GM19035 (cell line): Measurements from ENCODE around the gene A1CF.

ENCODE experiments used
- ATAC-seq: cut with Tn5 transposase; IDR thresholded peaks from one replicate; pipeline ENCODE4 v1.9.1; 2021; ENCODE audit not compliant: unreplicated experiment

Gene A1CF

DNA sequence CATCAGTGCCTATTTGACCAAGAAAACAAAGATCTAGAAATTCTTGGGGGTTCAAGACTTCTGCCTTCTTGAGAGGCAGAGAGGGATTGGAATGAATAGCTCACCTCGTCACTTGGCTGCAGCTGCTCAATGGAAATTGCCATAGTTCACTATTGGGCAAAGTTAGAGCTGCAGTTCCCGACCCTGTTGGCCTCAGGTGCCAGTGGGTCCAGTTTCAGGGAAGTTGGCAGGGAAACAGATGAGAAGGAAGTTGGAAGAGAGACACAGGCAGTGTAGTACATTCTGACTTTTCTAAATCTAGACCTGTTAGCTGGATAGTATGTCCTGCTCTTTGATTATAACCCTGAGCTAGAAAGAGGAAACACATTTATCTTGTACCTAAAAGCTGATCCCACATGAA is 19.1 kb downstream of the A1CF start:
- no peak for ATAC-seq

DNA sequence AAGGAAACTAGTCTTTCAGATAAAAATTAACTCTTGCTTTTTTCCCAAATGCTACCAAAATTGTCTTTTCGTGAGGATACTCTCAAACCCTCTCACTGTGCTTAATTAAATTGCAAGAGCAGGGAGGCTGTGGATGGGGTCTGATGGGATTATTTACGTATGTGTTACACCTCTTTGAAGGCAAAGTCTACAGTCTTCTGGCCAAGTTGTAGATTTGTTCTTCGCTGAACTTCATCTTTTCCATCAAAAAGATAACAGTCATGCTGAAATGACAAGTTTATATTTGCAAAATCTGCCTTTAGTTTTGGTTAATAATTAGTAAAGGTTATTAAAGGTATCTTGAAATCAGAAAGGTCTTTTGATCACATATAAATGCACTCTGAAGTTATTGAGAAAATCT is 22.7 kb downstream of the A1CF start:
- ATAC-seq, result no peak

DNA sequence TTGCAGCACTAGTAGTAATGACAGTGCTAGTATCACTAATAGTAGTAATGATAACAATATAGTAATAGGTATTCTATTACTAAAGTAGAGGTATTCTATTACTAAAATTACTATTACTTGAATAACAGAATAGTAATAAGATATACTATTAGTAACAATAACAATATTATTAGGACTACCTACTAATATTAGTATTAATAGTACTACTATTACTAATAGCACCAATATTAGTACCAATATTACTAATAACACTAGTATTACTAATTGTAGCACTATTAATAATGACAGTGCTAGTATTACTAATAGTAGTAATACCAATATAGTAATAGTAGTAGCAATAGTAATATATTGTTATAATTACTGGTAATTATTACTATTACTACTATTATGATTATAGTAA is 24.1 kb downstream of the A1CF start:
- no peak for ATAC-seq

DNA sequence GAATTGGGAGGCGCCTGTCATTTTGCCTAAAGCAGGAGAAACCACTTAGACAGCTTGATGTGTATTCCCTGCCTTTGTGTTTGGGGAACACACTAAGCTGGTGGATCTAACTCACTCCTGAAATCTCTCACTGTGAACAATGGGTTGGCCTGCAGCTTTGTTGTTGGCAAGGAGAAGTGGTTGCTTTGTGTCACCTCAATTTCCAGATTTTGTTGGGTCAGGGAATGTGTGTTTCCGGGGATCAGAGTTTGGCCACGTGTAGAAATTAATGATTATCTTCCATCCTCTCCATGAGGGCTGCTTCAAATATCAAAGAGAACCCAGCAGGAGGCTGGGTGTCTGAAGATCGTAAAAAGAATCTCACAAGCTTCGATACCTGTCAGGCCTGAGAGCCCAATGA is 27.8 kb downstream of the A1CF start:
- ATAC-seq, result no peak

DNA sequence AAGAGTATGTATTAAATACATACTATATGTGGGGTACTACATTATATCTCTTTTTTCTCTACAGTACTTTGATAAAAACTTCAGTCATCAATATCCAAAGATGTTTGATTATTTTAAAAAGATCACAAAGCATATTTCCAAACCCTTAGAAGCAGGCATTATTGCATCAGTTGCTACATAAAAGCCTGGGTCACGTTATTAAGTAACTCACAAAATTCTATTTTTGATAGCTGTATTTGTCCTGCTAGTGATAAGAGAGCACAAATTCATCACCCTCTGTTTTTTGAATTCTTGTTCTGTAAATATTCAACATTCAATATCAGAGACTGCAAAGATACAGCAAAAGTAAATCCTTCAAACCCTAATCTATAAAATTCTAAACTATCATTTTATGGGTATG is 30.0 kb downstream of the A1CF start:
- no peak for ATAC-seq

DNA sequence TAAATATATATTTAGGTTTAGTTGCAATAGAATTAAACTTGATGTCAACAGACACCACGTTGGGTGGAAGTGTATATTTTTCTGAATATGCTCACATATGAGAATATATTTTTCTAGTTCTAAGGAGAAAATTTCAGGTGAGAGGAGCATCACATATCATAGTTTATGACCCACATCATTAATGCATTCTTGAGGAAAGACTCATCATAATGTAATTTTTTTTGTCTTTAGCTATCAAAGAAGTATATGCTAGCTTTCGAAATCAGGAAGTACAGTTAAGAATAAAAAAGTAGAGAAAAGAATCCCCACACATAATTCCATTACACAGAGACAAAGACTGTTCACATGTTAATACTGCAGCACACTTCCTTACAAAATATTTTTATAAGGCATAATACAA is 30.4 kb downstream of the A1CF start:
- no peak for ATAC-seq

DNA sequence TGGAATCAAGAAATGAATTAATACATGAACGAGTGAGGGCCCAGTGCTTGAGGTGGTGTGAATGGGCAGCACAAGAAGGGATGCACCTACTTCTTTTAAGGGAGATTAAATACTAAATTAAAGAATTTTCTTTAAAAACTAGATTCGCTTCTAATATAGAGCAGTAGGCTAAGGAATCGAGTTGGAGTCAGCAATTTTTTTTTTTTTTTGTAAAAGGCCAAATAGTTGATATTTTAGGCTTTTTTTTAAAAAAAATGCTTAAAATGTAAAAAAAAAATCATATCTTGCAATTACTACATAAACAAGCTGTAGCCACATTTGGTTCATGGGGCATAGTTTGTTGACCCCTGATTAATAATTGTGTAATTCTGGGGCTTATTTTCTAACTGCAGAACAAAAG is 31.9 kb downstream of the A1CF start:
- no peak for ATAC-seq

DNA sequence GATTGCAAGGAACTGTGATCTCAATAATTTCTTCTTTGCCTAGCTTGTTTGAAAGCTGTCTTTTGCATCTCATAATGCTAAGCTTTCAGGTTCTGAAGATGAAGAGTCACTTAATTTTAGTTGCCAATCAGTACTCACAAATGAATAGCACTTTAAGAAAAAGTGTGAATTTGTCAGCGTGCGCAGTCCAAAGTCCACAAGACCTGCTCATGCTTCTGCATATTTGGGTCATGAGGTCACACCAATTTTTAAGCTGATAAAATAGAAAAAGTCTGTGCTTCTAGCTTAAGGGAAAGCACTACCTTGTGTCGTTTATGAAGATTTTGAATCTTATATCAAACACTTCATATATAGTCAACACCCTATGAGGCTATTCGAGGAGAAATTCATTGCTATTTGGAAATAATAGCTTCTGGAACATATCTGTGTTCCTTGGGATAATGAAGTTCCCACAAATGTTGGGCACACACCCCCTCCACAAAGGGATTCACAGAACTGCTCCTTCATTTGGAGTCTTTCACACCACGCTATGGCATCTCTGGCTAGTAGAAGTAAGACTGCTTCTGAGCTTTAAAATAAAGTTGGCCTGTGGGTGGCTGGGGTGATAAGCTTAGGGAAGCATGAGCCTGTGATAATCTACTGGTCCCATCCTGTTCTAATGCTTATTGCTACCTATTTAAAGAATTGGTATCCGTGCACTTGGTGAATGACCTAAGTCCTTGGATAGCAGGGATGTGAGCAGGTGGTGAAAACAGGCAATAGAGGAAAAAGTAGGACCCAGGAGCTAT is 33.3 kb downstream of the A1CF start:
- no peak for ATAC-seq

DNA sequence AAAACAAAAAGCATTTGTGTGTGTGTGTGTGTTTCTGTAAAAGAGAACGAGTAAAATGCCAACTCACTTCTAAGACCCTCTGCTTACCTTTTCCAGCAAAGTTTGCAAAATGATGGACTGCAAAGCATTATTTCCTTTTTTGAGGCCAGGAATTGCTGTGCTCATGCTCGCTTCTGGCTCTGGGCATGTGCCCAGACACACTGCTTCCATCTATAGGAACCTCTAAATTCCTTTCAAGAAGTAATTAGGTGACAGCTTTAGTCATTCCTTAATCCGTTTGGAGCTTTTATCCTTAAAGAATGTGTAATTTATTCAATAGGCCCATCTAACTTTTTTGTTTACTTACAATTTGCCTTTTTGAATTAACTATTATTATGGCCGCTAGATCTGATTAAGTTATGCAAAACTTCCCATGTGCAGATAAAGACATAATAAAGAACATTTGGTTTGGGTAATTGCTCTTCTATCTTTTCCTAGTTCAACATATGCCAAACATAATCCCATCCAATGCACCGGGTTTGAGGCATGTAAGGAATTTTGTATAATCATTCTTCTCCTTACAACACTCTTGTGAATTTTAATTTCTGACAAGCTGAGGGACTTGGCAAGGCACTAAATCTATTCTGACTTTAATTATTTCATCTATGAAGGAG is 34.7 kb downstream of the A1CF start:
- ATAC-seq, result no peak

DNA sequence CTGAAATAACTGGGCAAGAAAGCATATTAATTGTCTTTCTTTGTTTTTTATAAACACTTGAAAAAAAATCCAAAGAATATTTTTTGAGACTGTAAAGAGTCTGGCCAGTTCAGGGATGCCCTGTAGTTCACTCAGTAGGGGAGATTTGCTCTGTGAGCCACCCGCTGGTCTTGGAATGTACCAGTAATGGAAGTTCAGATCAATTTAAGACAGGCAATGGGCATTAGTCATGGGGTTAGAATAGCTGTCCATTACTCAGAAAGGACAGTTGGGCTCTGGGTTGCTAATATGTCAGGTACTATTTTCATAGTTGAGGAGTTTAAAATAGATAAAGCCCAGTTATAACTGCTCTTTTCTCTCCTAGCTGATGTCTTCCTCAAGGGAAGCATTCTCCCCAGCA is 38.7 kb downstream of the A1CF start:
- ATAC-seq, result no peak

DNA sequence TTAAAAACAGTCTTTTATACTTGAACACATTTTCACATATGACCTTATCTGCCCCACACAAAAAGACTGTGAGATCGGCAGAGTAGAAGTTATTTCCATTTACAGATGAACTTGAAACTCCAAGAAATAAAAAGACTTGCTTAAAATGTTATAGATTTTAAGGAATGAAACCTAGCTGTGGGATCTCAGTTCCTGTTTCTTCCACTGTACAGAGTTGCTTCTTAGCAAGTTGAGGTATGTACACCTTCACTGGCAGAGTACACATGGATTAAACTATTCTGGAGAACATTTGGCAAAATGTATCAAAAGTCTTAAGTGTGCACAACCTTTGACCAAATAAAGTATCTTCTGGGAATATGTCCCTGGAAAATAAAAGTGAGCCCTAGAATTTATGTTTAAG is 48.3 kb downstream of the A1CF start:
- ATAC-seq, result no peak

DNA sequence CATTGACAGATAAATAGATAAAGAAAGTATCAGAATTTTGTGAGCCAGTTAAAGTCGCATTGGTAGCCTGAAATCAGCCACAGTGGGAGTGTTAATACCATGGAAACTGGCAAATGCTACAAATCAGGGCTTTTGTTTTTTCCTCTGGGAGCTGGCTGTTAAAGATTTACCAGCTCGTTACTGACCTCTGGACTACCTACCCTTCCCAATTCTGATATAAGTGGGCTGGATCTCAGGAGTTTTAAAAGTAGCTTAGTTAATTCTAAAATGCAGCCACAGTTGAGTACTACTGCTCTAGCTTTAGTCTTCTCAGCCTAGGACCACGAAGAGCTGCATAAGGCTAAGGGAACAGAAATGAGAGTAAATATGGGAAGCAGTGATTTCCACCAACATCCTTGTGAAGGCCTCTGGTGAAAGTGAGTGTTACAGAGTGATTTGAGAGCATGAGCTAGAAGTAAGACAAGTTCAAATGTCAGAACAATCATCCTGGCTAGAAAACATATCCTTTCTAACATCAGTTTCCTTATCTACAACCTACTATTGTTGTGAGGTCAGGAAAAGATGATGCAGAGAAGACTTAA is 53.2 kb downstream of the A1CF start:
- ATAC-seq, result no peak

DNA sequence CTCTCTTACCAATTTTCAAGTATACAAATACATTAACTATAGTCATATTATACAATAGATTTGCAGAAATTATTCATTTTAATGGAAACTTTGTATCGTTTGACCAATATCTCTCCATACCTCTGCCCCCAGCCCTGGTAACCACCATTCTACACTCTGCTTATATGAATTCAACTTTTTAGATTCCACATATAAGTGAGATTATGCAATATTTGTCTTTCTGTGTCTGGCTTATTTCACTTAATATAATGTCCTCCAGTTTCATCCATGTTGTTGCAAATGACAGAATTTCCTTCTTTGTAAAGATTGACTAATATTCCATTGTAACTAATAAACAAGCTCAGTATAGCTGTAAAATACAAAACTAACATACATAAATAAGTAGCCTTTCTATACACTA is 55.4 kb downstream of the A1CF start:
- no peak for ATAC-seq

DNA sequence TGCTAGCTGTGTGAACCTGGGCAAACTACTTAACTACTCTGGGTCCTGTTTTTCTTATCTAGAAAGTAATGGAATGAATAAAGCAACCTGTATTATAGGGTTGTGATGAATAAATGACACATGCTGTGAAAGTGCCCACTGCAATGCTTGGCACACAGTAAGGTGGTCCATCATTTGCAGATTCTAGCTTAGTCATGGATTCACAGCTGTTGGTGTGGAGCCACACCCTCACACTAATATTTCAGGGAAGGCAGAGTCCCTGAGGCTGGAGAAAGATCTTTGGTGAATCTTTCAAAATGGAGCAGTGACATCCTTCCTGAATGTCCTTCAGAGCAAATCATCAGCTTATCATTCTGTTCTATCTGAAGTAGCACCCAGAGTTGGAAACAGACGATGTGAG is 60.6 kb downstream of the A1CF start:
- no peak for ATAC-seq

DNA sequence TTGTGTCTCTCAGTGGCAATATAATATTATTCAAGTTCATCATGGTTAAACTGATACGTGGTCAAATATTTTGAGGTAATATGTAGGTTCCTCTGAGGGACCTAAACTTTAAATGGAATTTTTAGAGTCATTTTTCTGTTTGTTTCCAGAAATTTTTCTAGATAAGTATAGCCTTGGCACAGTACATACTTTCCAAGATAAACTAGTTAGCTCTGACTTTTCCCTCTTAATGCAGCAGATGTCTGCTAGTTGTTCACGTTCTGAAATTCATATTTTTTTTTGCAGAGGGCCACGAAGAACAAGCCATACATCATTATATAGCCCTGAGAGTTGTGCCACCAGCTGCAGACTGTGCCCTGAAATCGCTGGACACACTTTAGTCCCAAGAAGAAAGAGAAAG is 61.6 kb downstream of the A1CF start:
- ATAC-seq, result no peak

DNA sequence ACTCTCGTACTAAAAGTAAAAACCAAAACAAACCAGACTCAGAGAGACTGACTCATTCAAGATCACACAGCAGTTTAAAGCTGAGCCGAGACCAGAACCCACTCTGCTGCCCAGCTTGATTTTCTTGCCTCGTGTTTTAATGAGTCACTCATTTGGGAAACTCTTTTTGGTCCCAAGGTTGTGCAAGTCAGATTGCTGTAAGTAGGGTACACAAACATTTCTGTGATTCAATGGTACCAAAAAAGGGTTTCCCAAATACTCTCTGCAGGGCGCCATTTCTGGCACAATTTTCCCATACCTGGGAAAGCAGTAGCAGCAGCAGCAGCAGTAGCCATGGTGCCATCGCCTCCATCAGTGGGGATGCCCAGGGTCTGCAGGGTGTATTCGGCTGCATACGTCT is 75.8 kb downstream of the A1CF start:
- ATAC-seq, result no peak

DNA sequence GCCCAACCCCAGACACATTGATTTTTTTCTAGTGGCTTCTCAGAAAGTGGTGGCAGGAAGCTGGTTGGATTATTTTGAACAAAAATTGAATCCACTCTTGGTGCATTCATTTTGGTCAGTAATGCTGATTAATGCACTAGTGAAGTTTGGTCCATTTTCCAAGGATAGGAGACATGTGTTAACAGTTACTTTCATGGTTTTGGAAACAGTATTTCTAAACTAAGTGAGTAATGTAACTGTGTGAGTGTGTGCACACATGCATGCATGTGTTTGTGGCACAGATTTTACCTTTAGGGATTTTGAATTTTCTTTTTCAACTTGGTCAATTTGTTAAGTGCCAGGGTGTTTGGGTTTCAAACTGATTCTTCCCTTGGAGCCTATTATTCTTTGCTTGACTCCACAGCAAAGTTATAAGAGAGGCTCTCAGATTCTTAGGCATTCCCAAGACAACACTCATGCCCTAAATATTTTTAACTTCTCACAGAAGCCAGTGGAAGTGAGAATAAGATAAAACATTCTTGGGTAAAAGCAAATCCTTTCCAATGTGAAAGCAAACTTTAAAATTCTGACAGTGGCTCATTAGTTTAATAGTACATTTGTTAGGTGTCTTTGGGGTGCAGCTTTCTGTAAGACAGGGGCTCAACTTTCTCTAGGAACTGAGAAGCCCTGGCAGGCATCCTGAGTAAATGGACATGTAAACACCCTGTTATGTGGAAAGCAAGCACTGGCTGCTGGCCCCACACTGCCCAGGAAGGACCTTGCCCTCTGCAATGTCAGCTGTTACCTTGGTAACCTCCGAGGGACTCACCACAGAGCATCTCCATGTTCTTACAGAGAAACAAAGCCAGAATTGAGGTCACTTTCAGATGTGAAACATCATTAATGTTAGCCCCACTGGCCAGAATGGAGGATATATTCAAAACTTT is 77.3 kb downstream of the A1CF start:
- ATAC-seq, result no peak

DNA sequence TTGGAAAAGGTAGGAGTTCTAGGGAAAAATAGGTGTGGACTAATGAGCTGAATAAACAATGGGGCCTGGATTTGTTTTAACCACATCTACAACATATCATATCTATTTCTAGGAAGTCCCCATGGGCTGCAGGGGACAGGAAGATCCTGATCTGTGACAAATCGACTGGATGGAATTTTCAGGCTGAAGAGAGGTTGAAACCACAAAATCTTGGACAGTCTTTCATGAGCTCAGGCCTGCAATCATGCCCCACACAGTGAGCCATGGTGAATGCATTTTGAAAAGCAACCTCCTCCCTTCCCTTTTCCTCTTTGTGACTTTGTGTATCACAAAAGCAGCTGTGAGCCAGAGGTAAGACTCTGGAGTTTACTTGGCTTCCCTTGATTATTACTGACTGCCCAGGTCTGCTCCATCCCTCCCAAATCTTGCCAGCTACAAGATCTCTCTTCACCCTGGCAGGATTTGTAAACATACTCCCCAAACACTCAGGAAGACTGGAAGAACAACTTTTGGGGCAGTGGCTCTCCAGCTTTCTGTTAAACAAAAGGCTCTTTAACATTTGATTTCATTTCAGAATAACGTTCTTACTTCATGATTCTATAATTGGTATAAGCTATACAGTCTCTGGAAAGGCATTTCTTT is 79.3 kb downstream of the A1CF start:
- ATAC-seq, result no peak

DNA sequence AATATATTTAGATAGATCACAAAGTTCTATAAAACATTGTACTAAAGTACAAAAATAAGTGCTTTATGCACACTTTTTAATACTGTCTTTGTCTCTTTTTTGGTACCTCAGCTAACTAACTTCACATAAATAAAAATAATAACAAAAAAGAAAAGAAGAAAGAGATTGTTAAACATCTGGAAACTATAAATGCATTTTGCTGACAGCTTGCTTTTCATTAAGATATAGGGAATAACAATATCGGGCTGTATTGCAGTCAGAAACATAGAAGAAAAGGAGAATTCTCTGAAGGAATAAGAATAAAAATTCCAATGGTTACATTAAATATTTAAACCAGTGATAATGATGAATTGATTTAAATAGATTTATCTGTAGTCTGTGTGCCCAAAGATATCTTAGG is 85.8 kb downstream of the A1CF start:
- no peak for ATAC-seq

DNA sequence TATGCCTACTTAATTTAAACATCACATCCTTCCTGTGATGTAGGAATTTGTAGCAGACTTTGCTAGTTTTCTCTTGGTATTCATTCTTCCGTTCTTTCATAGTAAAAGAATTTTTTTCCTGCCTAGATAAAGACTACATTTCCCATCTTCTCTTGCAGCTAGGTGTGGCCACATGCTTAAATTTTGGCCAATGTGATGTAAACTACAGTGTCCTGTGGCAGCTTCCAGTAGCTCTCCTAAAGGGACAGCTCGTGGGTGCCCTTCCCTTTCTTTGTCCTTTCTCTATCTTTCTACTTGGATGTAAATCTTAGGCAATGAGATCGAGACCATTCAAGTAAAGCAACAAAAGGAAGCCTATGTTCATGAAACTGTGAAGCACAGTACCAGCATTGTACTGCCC is 87.1 kb downstream of the A1CF start:
- no peak for ATAC-seq

DNA sequence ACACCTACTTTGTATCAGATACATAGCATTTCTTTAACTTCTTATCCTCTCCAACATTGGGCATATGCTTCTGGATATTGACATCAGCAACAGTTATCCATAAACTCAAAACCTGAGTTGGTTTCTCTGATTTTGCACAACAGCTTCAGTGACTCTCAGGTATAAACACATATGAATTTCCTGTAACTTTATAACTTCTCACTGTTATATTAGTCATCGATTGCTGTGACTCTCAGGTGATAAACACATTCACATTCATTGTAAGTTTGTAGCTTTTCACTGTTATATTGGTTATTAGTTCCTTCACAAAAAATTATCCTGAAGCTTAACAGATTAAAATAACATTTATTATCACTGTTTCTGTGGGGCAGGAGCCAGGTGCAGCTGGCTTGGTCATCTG is 88.7 kb downstream of the A1CF start:
- no peak for ATAC-seq
